Panc1 (cell line): ENCODE data around the gene KCNB1. TPM values are rescaled to one million over a fixed set of nuclear protein-coding genes. Genes with fewer than 3 reads are reported as not detected.

Source experiments
- ATAC-seq: fragments of 200-7000 bp; cut with Tn5 transposase; 2 replicates; pipeline ENCODE4 v1.9.1; 2020; ENCODE audit warnings: mild to moderate bottlenecking, moderate library complexity
- BruUV-seq: library from RNA; stranded (reverse); fragments of 400-500 nt; replicated peaks from 2 replicates; lab custom pipeline; 2021; lab: Mats Ljungman, UMichigan
- CTCF ChIA-PET: fragments of 300-600 bp; sonication (Branson Sonifier 250); formaldehyde crosslinking; loops from one replicate; lab custom pipeline; 2022; ENCODE audit warnings: antibody characterized with exemption; lab: Charles Lee
- POLR2A ChIA-PET: fragments of 300-600 bp; sonication (Branson Sonifier 250); formaldehyde crosslinking; loops from one replicate; lab custom pipeline; 2022; ENCODE audit warnings: antibody characterized with exemption; lab: Charles Lee
- DNase-seq: peaks from one replicate; pipeline ENCODE4 v3.0.0-alpha.2; 2010; ENCODE audit warnings: low read depth, low spot score
- H3K27ac ChIP-seq: 2 replicates; pipeline ENCODE4 v1.5.1; 2011; ENCODE audit warnings: mild to moderate bottlenecking, low read length, inconsistent platforms
- H3K27me3 ChIP-seq: fragments of 200-500 bp; sonication (Bioruptor generic); 2 replicates; pipeline ENCODE4 v1.6.0; 2014; ENCODE audit warnings: low read length, inconsistent platforms; ENCODE audit not compliant: control insufficient read depth, insufficient read depth
- H3K36me3 ChIP-seq: fragments of 200-500 bp; sonication (Bioruptor generic); 2 replicates; pipeline ENCODE4 v1.5.1; 2014; ENCODE audit warnings: inconsistent platforms, mild to moderate bottlenecking, low read length, moderate library complexity; ENCODE audit not compliant: control insufficient read depth, insufficient read depth
- H3K4me1 ChIP-seq: 2 replicates; pipeline ENCODE4 v1.5.1; 2011; ENCODE audit warnings: inconsistent platforms, mild to moderate bottlenecking, low read length, moderate library complexity; ENCODE audit not compliant: control insufficient read depth, insufficient read depth
- H3K4me3 ChIP-seq, 2 experiments: 2 replicates each; pipeline ENCODE4 v1.5.1; 2011 to 2012; ENCODE audit warnings: low read depth in 2 of 2, low read length in 2 of 2, mild to moderate bottlenecking in 2 of 2, inconsistent platforms in 1 of 2, moderate library complexity in 1 of 2
- H3K9me3 ChIP-seq: fragments of 200-500 bp; sonication (Bioruptor generic); 2 replicates; pipeline ENCODE4 v1.5.1; 2014; ENCODE audit warnings: low read depth, mild to moderate bottlenecking, inconsistent platforms, low read length, moderate library complexity; ENCODE audit not compliant: control insufficient read depth, insufficient read depth
- SIN3A ChIP-seq: IDR thresholded peaks from 2 replicates; pipeline ENCODE4 v1.6.1; 2012; ENCODE audit warnings: low read depth, mild to moderate bottlenecking, low read length, moderate library complexity, borderline replicate concordance; ENCODE audit not compliant: insufficient read depth
- in situ Hi-C: cut with HindIII; loops from 2 replicates; pipeline ENCODE4 v1.10.0; 2016; ENCODE audit warnings: low sequenced_read_pairs, low pct_unique_long_range_greater_than_20kb
- intact Hi-C: fragments of 100-400 bp; cut with micrococcal nuclease; formaldehyde crosslinking; loops from one replicate; pipeline ENCODE4 v1.10.0; 2022; ENCODE audit not compliant: unreplicated experiment
- total RNA-seq: library from RNA; stranded (reverse); gene quantifications from one replicate; pipeline ENCODE4 v1.2.1, GENCODE V29; 2021; ENCODE audit not compliant: unreplicated experiment
- TF ChIP-seq, protein P1 (sequence below): fragments of 450-650 bp; IDR thresholded peaks from 2 replicates; pipeline ENCODE4 v1.5.1; 2017; ENCODE audit warnings: mild to moderate bottlenecking
- TF ChIP-seq, protein P2 (sequence below), 2 experiments: IDR thresholded peaks; 2 replicates each; pipeline ENCODE4 v1.6.1; 2011 to 2012; ENCODE audit warnings: low read depth in 2 of 2, control low read depth in 1 of 2, low read length in 1 of 2, mild to moderate bottlenecking in 1 of 2, moderate library complexity in 1 of 2; ENCODE audit not compliant: insufficient read depth in 1 of 2

KCNB1 gene
- total RNA-seq, 1 experiment from 2014 or later: 11.1 TPM

DNA sequence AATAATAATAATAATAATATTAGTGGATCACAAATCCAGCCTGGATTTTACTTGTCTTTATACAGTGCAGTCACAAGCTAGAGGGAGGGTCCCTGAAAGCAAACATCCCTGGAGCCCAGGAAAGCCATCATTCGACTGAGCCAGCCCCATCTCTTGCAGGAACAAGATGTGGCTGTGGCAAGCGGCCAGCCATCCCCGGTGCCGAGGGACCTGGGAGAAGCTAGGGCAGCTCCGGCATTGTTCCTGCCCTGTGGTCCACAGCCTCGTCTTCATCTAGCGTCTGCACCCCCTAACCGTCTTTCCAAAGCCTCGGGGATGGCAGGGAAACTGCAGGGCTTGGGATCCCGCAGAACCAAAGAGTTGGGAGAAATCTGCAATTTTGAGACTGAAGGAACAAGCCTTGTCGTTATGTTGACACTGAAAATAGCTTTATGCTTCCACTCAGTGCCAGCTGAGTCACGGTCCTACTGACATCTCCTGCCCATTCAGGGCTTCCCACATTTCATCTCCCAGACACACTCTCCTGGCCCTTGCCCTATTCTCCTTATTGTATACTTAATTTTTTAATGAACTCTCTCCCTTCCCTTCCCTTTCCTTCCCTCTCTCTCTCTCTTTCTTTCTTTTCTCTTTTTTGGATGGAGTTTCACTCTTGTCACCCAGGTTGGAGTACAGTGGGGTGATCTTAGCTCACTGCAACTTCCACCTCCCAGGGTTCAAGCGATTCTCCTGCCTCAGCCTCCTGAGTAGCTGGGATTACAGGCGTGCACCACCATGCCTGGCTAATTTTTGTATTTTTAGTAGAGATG is 142.1 kb downstream of the KCNB1 start:
- no peak for ATAC-seq
- H3K27ac ChIP-seq: peak overlapping the region; percentile 64
- no peaks in the 10 kb centered on the region for H3K36me3 ChIP-seq
- BruUV-seq: no TSS peak
- H3K27me3 ChIP-seq: no peaks in the 10 kb centered on the region
- H3K9me3 ChIP-seq: no peaks in the 10 kb centered on the region
- POLR2A ChIA-PET: interaction anchor here (0.5 to 1.0 kb wide), 5 partner anchors 37 to 207 kb away, joined by 3 to 4 read pairs (median 3); no protein-coding TSS in a partner anchor
- peaks cover 15% of the 10 kb centered on the region for H3K4me1 ChIP-seq
- DNase-seq: no peak
- intact Hi-C loops (no loop called here), in situ Hi-C loops (no loop called here)
- H3K4me3 ChIP-seq: no peak overlapping the region
- CTCF ChIA-PET: interaction anchor here (0.7 kb wide), 1 partner anchor 143 kb away, joined by 3 read pairs; no protein-coding TSS in a partner anchor
- TF ChIP-seq, protein P1, sequence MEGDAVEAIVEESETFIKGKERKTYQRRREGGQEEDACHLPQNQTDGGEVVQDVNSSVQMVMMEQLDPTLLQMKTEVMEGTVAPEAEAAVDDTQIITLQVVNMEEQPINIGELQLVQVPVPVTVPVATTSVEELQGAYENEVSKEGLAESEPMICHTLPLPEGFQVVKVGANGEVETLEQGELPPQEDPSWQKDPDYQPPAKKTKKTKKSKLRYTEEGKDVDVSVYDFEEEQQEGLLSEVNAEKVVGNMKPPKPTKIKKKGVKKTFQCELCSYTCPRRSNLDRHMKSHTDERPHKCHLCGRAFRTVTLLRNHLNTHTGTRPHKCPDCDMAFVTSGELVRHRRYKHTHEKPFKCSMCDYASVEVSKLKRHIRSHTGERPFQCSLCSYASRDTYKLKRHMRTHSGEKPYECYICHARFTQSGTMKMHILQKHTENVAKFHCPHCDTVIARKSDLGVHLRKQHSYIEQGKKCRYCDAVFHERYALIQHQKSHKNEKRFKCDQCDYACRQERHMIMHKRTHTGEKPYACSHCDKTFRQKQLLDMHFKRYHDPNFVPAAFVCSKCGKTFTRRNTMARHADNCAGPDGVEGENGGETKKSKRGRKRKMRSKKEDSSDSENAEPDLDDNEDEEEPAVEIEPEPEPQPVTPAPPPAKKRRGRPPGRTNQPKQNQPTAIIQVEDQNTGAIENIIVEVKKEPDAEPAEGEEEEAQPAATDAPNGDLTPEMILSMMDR: no peak
- TF ChIP-seq, protein P2, sequence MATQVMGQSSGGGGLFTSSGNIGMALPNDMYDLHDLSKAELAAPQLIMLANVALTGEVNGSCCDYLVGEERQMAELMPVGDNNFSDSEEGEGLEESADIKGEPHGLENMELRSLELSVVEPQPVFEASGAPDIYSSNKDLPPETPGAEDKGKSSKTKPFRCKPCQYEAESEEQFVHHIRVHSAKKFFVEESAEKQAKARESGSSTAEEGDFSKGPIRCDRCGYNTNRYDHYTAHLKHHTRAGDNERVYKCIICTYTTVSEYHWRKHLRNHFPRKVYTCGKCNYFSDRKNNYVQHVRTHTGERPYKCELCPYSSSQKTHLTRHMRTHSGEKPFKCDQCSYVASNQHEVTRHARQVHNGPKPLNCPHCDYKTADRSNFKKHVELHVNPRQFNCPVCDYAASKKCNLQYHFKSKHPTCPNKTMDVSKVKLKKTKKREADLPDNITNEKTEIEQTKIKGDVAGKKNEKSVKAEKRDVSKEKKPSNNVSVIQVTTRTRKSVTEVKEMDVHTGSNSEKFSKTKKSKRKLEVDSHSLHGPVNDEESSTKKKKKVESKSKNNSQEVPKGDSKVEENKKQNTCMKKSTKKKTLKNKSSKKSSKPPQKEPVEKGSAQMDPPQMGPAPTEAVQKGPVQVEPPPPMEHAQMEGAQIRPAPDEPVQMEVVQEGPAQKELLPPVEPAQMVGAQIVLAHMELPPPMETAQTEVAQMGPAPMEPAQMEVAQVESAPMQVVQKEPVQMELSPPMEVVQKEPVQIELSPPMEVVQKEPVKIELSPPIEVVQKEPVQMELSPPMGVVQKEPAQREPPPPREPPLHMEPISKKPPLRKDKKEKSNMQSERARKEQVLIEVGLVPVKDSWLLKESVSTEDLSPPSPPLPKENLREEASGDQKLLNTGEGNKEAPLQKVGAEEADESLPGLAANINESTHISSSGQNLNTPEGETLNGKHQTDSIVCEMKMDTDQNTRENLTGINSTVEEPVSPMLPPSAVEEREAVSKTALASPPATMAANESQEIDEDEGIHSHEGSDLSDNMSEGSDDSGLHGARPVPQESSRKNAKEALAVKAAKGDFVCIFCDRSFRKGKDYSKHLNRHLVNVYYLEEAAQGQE (IDR thresholded peaks at IDR 0.05; ENCODE audit: insufficient read depth in 1 of 2, low read depth in 2 of 2, low read length in 1 of 2): no peak

DNA sequence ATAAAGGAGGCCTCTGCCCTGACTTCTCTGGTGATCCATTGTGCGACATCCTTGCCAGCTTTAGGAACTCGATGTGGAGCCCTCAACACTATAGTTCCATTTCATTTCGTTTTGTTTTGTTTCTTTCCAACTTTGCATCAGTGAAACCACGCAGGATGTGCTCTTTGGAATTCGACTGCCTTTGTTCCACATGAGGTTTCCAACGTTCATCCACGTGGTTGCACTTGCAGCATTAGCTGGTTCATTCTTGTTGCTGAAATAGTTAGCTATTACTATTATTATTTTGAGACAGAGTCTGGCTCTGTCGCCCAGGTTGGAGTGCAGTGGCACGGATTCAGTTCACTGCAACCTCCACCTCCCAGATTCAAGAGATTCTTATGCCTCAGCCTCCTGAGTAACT is 143.3 kb downstream of the KCNB1 start:
- Histone ChIP-seq H3K27ac (peak overlapping the region; percentile 23; the same call in 1 of the 2 replicates), H3K4me1 (peaks cover 23% of the 10 kb centered on the region), H3K9me3 (no peaks in the 10 kb centered on the region), H3K27me3 (no peaks in the 10 kb centered on the region), H3K4me3 (no peak overlapping the region), H3K36me3 (no peaks in the 10 kb centered on the region)
- ATAC-seq (no peak), DNase-seq (no peak)
- ChIA-PET POLR2A (no interaction called here), CTCF (interaction anchor here (0.5 to 0.9 kb wide), 2 partner anchors 199 to 202 kb away, joined by 6 to 8 read pairs; no protein-coding TSS in a partner anchor)
- no TSS peak for BruUV-seq
- no peak for TF ChIP-seq SIN3A
- TF ChIP-seq, protein P2 (IDR thresholded peaks at IDR 0.05; ENCODE audit: insufficient read depth in 1 of 2, low read depth in 2 of 2, low read length in 1 of 2): no peak
- intact Hi-C loops (loop anchor here (10.0 kb wide), 1 partner anchor 266 kb away; no protein-coding TSS in a partner anchor), in situ Hi-C loops (no loop called here)
